ENCODE data around the gene LIN37. TPM values are rescaled to one million over a fixed set of nuclear protein-coding genes. Genes with fewer than 3 reads are reported as not detected.

Gene LIN37
- total RNA-seq, 2 experiments from 2014 or later = 10.5 to 12.4 TPM

GRCh38 chr19:35738887-35739229 is 9.5 kb upstream of the LIN37 start:
- peak overlapping the region; percentile 25 for H3K4me3 Mint-ChIP-seq

GRCh38 chr19:35739275-35740107 is 8.9 kb upstream of the LIN37 start:
- Mint-ChIP-seq H3K4me1 (ENCODE audit: low read depth) (peaks cover 46% of the 10 kb centered on the region), H3K36me3 (ENCODE audit: low read depth) (peaks cover 47% of the 10 kb centered on the region), H3K27ac (no peak overlapping the region), H3K4me3 (peak overlapping the region; percentile 90), H3K27me3 (ENCODE audit: low read depth) (no peaks in the 10 kb centered on the region), H3K9me3 (ENCODE audit: insufficient read depth) (no peaks in the 10 kb centered on the region)
- DNase-seq (no peak), ATAC-seq (no peak)
- POLR2A ChIA-PET = interaction anchor here (1.2 to 4.3 kb wide), 5 partner anchors 11 to 27 kb away, joined by 3 to 14 read pairs (median 5); partner anchors contain the start of gene KMT2B
- CTCF ChIA-PET = interaction anchor here (0.9 to 1.7 kb wide), 7 partner anchors 11 to 191 kb away, joined by 3 to 10 read pairs (median 7); no protein-coding TSS in a partner anchor

More at GRCh38 chr19:35738887-35739229, 9.5 kb upstream of the LIN37 start:
- no peaks in the 10 kb centered on the region for H3K9me3 Mint-ChIP-seq (ENCODE audit: insufficient read depth)
- ChIA-PET CTCF (interaction anchor here (2.4 kb wide), 1 partner anchor 43 kb away, joined by 18 read pairs; no protein-coding TSS in a partner anchor), POLR2A (no interaction called here)
- DNase-seq (no peak), ATAC-seq (no peak)
- H3K4me1 Mint-ChIP-seq (ENCODE audit: low read depth) = peaks cover 40% of the 10 kb centered on the region
- H3K27ac Mint-ChIP-seq = peak overlapping the region; percentile 46
- peaks cover 53% of the 10 kb centered on the region for H3K36me3 Mint-ChIP-seq (ENCODE audit: low read depth)
- H3K27me3 Mint-ChIP-seq (ENCODE audit: low read depth) = no peaks in the 10 kb centered on the region

- ChIA-PET POLR2A (interaction anchor here (0.9 to 4.3 kb wide), 7 partner anchors 11 to 28 kb away, joined by 3 to 14 read pairs (median 5); partner anchors contain the start of gene KMT2B), CTCF (interaction anchor here (0.9 to 1.7 kb wide), 9 partner anchors 12 to 191 kb away, joined by 3 to 10 read pairs (median 4); no protein-coding TSS in a partner anchor)
- DNase-seq = no peak
- H3K36me3 Mint-ChIP-seq (ENCODE audit: low read depth) = peaks cover 43% of the 10 kb centered on the region
- peak; percentile 17 for ATAC-seq
- H3K4me1 Mint-ChIP-seq (ENCODE audit: low read depth) = peaks cover 48% of the 10 kb centered on the region
- no peaks in the 10 kb centered on the region for H3K27me3 Mint-ChIP-seq (ENCODE audit: low read depth)
- H3K9me3 Mint-ChIP-seq (ENCODE audit: insufficient read depth) = no peaks in the 10 kb centered on the region
- peak overlapping the region; percentile 90 for H3K4me3 Mint-ChIP-seq
- H3K27ac Mint-ChIP-seq = peak overlapping the region; percentile 92
These were observed 8.3 kb upstream of the LIN37 start for GRCh38 chr19:35740108-35740422.

- H3K4me1 Mint-ChIP-seq (ENCODE audit: low read depth) = peaks cover 50% of the 10 kb centered on the region
- H3K4me3 Mint-ChIP-seq = peak overlapping the region; percentile 90
- ATAC-seq (peak; percentile 74), DNase-seq (peak; percentile 99)
- H3K36me3 Mint-ChIP-seq (ENCODE audit: low read depth) = peaks cover 39% of the 10 kb centered on the region
- peak overlapping the region; percentile 92 for H3K27ac Mint-ChIP-seq
- ChIA-PET POLR2A (interaction anchor here (0.5 to 4.3 kb wide), 9 partner anchors 11 to 154 kb away, joined by 3 to 14 read pairs (median 4); partner anchors contain the start of gene KMT2B), CTCF (interaction anchor here (0.6 to 1.7 kb wide), 10 partner anchors 13 to 192 kb away, joined by 3 to 10 read pairs (median 4); no protein-coding TSS in a partner anchor)
- H3K27me3 Mint-ChIP-seq (ENCODE audit: low read depth) = no peaks in the 10 kb centered on the region
- no peaks in the 10 kb centered on the region for H3K9me3 Mint-ChIP-seq (ENCODE audit: insufficient read depth)
These were observed 7.8 kb upstream of the LIN37 start for GRCh38 chr19:35740423-35741202.

GRCh38 chr19:35741203-35741515 is 7.2 kb upstream of the LIN37 start:
- ATAC-seq = no peak
- H3K4me1 Mint-ChIP-seq (ENCODE audit: low read depth) = peaks cover 54% of the 10 kb centered on the region
- no peaks in the 10 kb centered on the region for H3K27me3 Mint-ChIP-seq (ENCODE audit: low read depth)
- no peak for DNase-seq
- no peaks in the 10 kb centered on the region for H3K9me3 Mint-ChIP-seq (ENCODE audit: insufficient read depth)
- POLR2A ChIA-PET = interaction anchor here (0.5 to 4.3 kb wide), 9 partner anchors 10 to 154 kb away, joined by 3 to 14 read pairs (median 4); partner anchors contain the start of gene KMT2B
- H3K27ac Mint-ChIP-seq = peak overlapping the region; percentile 93
- H3K4me3 Mint-ChIP-seq = peak overlapping the region; percentile 90
- CTCF ChIA-PET = interaction anchor here (0.6 to 1.7 kb wide), 7 partner anchors 18 to 191 kb away, joined by 3 to 10 read pairs (median 7); no protein-coding TSS in a partner anchor
- peaks cover 37% of the 10 kb centered on the region for H3K36me3 Mint-ChIP-seq (ENCODE audit: low read depth)

GRCh38 chr19:35742121-35742724 is 6.2 kb upstream of the LIN37 start, which contains the start of gene IGFLR1:
Gene IGFLR1 (minus strand): TSS chr19:35742452. CDS start chr19:35741180, 1,272 bp downstream.
- no peaks in the 10 kb centered on the region for H3K27me3 Mint-ChIP-seq (ENCODE audit: low read depth)
- peaks cover 32% of the 10 kb centered on the region for H3K36me3 Mint-ChIP-seq (ENCODE audit: low read depth)
- DNase-seq (peak; percentile 80), ATAC-seq (no peak)
- no peaks in the 10 kb centered on the region for H3K9me3 Mint-ChIP-seq (ENCODE audit: insufficient read depth)
- POLR2A ChIA-PET = interaction anchor here (0.9 to 4.3 kb wide), 4 partner anchors 24 to 42 kb away, joined by 3 to 14 read pairs (median 4); partner anchors contain the start of gene KMT2B
- H3K4me3 Mint-ChIP-seq = peak within 1 kb of the TSS; percentile 93
- peaks cover 55% of the 10 kb centered on the region for H3K4me1 Mint-ChIP-seq (ENCODE audit: low read depth)
- CTCF ChIA-PET = interaction anchor here (0.9 to 2.0 kb wide), 4 partner anchors 12 to 189 kb away, joined by 3 to 7 read pairs (median 4); no protein-coding TSS in a partner anchor
- H3K27ac Mint-ChIP-seq = peak within 1 kb of the TSS; percentile 93

GRCh38 chr19:35743640-35744429 is 4.5 kb upstream of the LIN37 start:
- no peak for DNase-seq
- POLR2A ChIA-PET = interaction anchor here (0.7 to 4.3 kb wide), 6 partner anchors 13 to 131 kb away, joined by 3 to 14 read pairs (median 5); partner anchors contain the start of genes HSPB6 and KMT2B
- no peaks in the 10 kb centered on the region for H3K9me3 Mint-ChIP-seq (ENCODE audit: insufficient read depth)
- H3K27ac Mint-ChIP-seq = peak overlapping the region; percentile 99
- H3K4me3 Mint-ChIP-seq = peak overlapping the region; percentile 93
- H3K36me3 Mint-ChIP-seq (ENCODE audit: low read depth) = peaks cover 20% of the 10 kb centered on the region
- H3K4me1 Mint-ChIP-seq (ENCODE audit: low read depth) = peaks cover 64% of the 10 kb centered on the region
- no peaks in the 10 kb centered on the region for H3K27me3 Mint-ChIP-seq (ENCODE audit: low read depth)
- ATAC-seq = no peak
- CTCF ChIA-PET = interaction anchor here (0.8 to 1.9 kb wide), 10 partner anchors 26 to 187 kb away, joined by 3 to 8 read pairs (median 5); partner anchors contain the start of gene KMT2B

GRCh38 chr19:35744430-35745327 is 3.7 kb upstream of the LIN37 start:
- Mint-ChIP-seq H3K4me3 (peak overlapping the region; percentile 93), H3K27me3 (ENCODE audit: low read depth) (no peaks in the 10 kb centered on the region), H3K27ac (peak overlapping the region; percentile 99), H3K36me3 (ENCODE audit: low read depth) (peaks cover 18% of the 10 kb centered on the region), H3K4me1 (ENCODE audit: low read depth) (peaks cover 65% of the 10 kb centered on the region), H3K9me3 (ENCODE audit: insufficient read depth) (no peaks in the 10 kb centered on the region)
- ATAC-seq (peak; percentile 56), DNase-seq (peak; percentile 97)
- CTCF ChIA-PET = interaction anchor here (0.8 to 1.9 kb wide), 12 partner anchors 11 to 195 kb away, joined by 3 to 8 read pairs (median 5); partner anchors contain the start of gene KMT2B
- POLR2A ChIA-PET = interaction anchor here (0.6 to 1.9 kb wide), 11 partner anchors 12 to 132 kb away, joined by 3 to 8 read pairs (median 4); partner anchors contain the start of genes HAUS5, HSPB6 and KMT2B

GRCh38 chr19:35745328-35746086 is 2.9 kb upstream of the LIN37 start, which contains the start of the genes PSENEN and U2AF1L4:
Gene PSENEN (plus strand): TSS chr19:35745651. CDS start chr19:35745931, 280 bp downstream.
Gene U2AF1L4 (minus strand): TSS chr19:35745418. CDS start chr19:35745391, 27 bp downstream.
- DNase-seq (peak; percentile 98), ATAC-seq (peak; percentile 56)
- Mint-ChIP-seq H3K4me3 (peak within 1 kb of the TSS; percentile 93), H3K27me3 (ENCODE audit: low read depth) (no peaks in the 10 kb centered on the region), H3K9me3 (ENCODE audit: insufficient read depth) (no peaks in the 10 kb centered on the region), H3K4me1 (ENCODE audit: low read depth) (peaks cover 70% of the 10 kb centered on the region), H3K27ac (peak within 1 kb of the TSS; percentile 99), H3K36me3 (ENCODE audit: low read depth) (peaks cover 18% of the 10 kb centered on the region)
- ChIA-PET CTCF (interaction anchor here (1.2 to 1.9 kb wide), 8 partner anchors 10 to 196 kb away, joined by 3 to 8 read pairs (median 5); partner anchors contain the start of gene KMT2B), POLR2A (interaction anchor here (0.7 to 1.9 kb wide), 9 partner anchors 12 to 133 kb away, joined by 3 to 8 read pairs (median 4); partner anchors contain the start of genes HAUS5, HSPB6 and KMT2B)
